GM21619 (cell line): ENCODE data around the gene MEIKIN.
A peak's percentile ranks its signal among the peaks of the same experiment; 100 is the strongest.
"Not testable (repeated sequence)": the region's sequence is repeated elsewhere in the genome, so short reads cannot be mapped to it uniquely, and the experiment has no call there.

Experiments used
- ATAC-seq: cut with Tn5 transposase; IDR thresholded peaks from one replicate; pipeline ENCODE4 v1.9.1; 2021; ENCODE audit not compliant: unreplicated experiment

MEIKIN gene

GRCh38 chr5:131914472-131914871 is 31.0 kb downstream of the MEIKIN start:
- no peak for ATAC-seq

- no peak for ATAC-seq
Measured at GRCh38 chr5:131913603-131914002, 31.9 kb downstream of the MEIKIN start.

- ATAC-seq, result no peak
Measured at GRCh38 chr5:131906668-131907067, 38.8 kb downstream of the MEIKIN start.

- ATAC-seq, result not testable (repeated sequence)
Measured at GRCh38 chr5:131902266-131902665, 43.2 kb downstream of the MEIKIN start.

- ATAC-seq, result no peak
Measured at GRCh38 chr5:131899686-131900085, 45.8 kb downstream of the MEIKIN start.

- no peak for ATAC-seq
Measured at GRCh38 chr5:131883984-131884383, 61.5 kb downstream of the MEIKIN start.

- ATAC-seq, result no peak
Measured at GRCh38 chr5:131879705-131880104, 65.8 kb downstream of the MEIKIN start.

GRCh38 chr5:131877873-131878272 is 67.6 kb downstream of the MEIKIN start:
- ATAC-seq, result no peak

GRCh38 chr5:131871251-131871650 is 74.2 kb downstream of the MEIKIN start:
- ATAC-seq, result not testable (repeated sequence)

GRCh38 chr5:131867524-131867923 is 77.9 kb downstream of the MEIKIN start:
- ATAC-seq, result no peak

- ATAC-seq, result no peak
Measured at GRCh38 chr5:131863700-131864099, 81.8 kb downstream of the MEIKIN start.

- no peak for ATAC-seq
Measured at GRCh38 chr5:131857388-131857787, 88.1 kb downstream of the MEIKIN start.

GRCh38 chr5:131855452-131855851 is 90.0 kb downstream of the MEIKIN start:
- no peak for ATAC-seq

GRCh38 chr5:131854134-131854533 is 91.3 kb downstream of the MEIKIN start:
- ATAC-seq, result peak; percentile 83

GRCh38 chr5:131848662-131849061 is 96.8 kb downstream of the MEIKIN start:
- ATAC-seq, result no peak

GRCh38 chr5:131846536-131846935 is 98.9 kb downstream of the MEIKIN start:
- ATAC-seq, result no peak

GRCh38 chr5:131845828-131846227 is 99.6 kb downstream of the MEIKIN start:
- no peak for ATAC-seq

- ATAC-seq, result not testable (repeated sequence)
Measured at GRCh38 chr5:131842971-131843370, 102.5 kb downstream of the MEIKIN start.

- not testable (repeated sequence) for ATAC-seq
Measured at GRCh38 chr5:131832702-131833101, 112.8 kb downstream of the MEIKIN start.

GRCh38 chr5:131825404-131826013 is 120.0 kb downstream of the MEIKIN start:
- ATAC-seq, result peak; percentile 84

- ATAC-seq, result no peak
Measured at GRCh38 chr5:131824631-131825030, 120.8 kb downstream of the MEIKIN start.

GRCh38 chr5:131821221-131821620 is 124.2 kb downstream of the MEIKIN start:
- no peak for ATAC-seq

GRCh38 chr5:131818001-131818724 is 127.3 kb downstream of the MEIKIN start:
- no peak for ATAC-seq
